ENCODE results near the gene KCNH2.

Gene KCNH2

GRCh38 chr7:150936018-150936417 is 42.1 kb downstream of the KCNH2 start:
- TF ChIP-seq, protein P1, sequence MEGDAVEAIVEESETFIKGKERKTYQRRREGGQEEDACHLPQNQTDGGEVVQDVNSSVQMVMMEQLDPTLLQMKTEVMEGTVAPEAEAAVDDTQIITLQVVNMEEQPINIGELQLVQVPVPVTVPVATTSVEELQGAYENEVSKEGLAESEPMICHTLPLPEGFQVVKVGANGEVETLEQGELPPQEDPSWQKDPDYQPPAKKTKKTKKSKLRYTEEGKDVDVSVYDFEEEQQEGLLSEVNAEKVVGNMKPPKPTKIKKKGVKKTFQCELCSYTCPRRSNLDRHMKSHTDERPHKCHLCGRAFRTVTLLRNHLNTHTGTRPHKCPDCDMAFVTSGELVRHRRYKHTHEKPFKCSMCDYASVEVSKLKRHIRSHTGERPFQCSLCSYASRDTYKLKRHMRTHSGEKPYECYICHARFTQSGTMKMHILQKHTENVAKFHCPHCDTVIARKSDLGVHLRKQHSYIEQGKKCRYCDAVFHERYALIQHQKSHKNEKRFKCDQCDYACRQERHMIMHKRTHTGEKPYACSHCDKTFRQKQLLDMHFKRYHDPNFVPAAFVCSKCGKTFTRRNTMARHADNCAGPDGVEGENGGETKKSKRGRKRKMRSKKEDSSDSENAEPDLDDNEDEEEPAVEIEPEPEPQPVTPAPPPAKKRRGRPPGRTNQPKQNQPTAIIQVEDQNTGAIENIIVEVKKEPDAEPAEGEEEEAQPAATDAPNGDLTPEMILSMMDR (conservative IDR thresholded peaks at IDR 0.05), result no peak

DNA sequence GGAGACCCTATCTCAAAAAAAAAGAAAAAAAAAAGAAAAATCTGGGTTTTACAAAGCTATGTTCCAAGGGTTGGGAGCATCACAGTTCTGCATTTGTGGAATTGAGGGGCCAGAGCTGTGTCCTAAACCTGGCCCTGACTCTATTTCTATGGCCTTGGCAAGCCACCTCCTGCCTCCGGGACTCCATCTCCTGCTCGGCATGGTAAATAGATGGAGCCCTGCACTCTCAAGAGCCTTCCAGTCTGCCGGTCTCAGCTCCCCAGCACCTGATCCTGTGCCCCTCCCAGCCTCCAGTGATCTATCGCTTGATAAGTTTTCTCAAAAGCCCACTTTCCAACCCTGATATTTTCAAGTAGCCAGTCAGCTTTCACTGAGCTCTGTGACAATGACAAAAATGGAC is 43.0 kb downstream of the KCNH2 start:
- H3K27ac ChIP-seq, result peak overlapping the region; percentile 49; the same call in 1 of the 2 replicates
- TF ChIP-seq, protein P1 (conservative IDR thresholded peaks at IDR 0.05), result no peak

More at GRCh38 chr7:150936018-150936417, 42.1 kb downstream of the KCNH2 start:
- H3K27ac ChIP-seq, result no peak overlapping the region

DNA sequence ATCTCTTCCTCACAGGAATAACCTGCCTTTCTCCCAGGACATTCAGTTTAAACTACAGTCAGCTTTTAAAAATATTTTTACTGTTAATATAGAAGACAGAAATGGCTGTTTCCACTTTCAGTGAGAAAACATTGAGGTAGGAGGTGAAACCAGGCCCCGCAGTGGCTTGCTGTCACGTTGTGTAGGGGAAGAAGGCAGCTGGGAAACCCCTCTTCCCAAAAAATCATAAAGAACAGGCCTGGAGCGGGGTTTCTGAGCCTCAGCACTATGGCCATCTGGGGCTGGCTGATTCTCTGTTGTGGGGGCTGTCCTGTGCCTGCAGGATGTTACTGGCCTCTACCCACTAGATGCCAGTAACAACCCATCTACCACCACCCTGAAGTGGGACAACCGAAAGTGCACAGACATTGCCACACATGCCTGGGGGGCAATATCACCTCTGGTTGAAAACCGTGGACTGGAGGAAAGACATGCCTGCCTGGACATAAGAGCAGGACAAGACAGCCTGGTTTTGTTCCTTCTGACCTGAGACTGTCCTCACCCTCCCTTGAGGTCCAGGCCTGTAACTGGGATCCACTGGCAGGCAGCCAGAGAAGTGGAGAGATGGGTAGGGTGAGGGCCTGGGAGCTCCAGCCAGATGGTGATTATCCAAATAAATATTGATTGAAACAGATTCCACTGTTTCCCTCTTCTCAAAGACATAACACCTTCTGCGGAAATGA is 43.9 kb downstream of the KCNH2 start:
- peak overlapping the region; percentile 49; the same call in 1 of the 2 replicates for H3K27ac ChIP-seq
- TF ChIP-seq, protein P1 (conservative IDR thresholded peaks at IDR 0.05), result no peak

DNA sequence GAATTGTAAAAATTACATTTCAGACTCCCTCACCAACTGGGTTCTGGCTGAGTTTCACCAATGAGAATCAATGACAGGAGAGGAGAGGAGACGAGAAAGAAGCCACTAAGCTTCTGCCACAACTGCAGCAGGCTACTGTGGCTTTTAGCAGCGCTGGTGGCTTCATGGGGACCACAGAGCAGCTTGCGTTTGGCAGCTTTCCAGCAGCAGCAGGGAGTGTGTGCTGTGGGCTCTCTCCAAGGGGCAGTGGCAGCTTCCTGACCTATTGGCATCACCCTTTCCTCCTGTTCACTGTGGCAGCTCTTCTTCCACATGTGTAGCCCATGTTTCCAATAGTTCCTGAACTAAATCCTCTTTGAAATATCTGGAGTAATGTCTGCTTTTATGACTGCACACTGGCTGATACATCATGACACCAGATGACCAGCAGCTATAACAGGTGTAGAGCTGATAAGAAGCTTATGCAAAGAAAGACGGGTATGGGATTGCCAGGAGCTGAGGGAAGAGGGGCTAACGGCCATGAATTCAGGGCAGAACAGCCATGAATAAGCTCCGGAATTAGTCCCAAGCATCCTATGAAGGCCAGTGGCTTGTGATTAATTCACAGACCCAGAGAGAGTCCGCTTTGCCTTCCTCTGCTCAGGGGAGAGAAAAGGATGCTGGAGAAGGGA is 46.8 kb downstream of the KCNH2 start:
- TF ChIP-seq, protein P1 (conservative IDR thresholded peaks at IDR 0.05), result no peak
- H3K27ac ChIP-seq, result no peak overlapping the region

GRCh38 chr7:150928541-150928940 is 49.6 kb downstream of the KCNH2 start:
- peak overlapping the region; percentile 38; the same call in 1 of the 2 replicates for H3K27ac ChIP-seq
- TF ChIP-seq, protein P1 (conservative IDR thresholded peaks at IDR 0.05), result no peak

DNA sequence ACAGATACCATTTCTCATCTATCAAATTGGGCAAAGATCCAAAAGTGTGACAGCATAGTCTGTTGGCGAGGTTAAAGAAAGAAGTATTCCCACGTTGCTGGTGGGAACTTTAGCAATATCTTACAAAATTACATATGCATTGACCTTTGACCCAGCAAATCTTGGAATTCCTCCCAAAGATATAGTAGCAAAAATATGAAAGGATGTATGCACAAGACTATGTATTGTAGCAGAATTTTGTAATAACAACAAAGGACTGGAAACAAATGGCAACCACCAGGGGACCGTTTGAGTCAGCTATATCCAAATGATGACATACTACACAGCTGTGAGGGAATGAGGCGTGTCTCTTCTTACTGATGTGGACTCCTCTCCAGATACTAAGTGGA is 50.2 kb downstream of the KCNH2 start:
- H3K27ac ChIP-seq, result peak overlapping the region; percentile 38; the same call in 1 of the 2 replicates
- TF ChIP-seq, protein P1 (conservative IDR thresholded peaks at IDR 0.05), result no peak

DNA sequence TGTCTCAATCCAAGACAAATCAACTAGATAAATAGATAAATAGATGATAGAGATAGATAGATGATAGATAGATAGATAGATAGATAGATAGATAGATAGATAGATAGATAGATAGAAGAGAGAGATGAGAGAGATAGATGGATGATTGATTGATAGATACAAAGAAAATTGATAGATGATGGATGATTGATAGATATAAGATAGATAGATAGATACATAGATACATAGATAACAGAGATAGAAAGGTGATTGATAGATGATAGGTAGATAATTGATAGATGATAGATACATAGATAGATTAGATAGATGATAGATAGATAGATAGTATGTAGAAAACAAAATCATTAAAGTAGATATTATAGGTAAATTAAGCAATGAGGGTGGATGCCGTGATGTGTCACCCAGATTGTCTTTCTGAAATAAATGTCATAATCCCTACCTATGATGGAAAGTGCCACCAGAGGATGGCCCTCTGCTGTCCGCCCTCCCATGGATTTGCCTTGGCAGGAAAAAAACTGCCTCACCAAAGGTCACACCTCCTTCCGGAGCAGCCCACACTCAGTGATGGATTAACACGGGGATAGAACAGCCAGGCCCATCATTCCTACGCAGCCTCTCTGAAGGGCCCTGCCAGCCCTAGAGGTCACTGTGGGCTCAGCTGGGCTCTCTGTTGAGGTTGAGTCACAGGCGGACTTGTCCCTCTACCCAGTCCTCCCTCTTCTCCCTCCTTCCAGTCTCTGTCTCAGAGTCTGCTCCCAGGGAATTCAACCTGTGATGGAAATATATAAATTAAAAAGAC is 50.8 kb downstream of the KCNH2 start:
- H3K27ac ChIP-seq, result no peak overlapping the region
- TF ChIP-seq, protein P1 (conservative IDR thresholded peaks at IDR 0.05), result no peak

All from VCaP (cell line).